Measurements from ENCODE around the gene KIF11. TPM values are rescaled to one million over a fixed set of nuclear protein-coding genes. Genes with fewer than 3 reads are reported as not detected.

The KIF11 gene
- total and polyA plus RNA-seq, 2 of the 13 experiments (the other 11 are each of a cell fraction or from before 2014, with no cell fraction given): 8.7 to 38.4 TPM

GRCh38 chr10:92573091-92573797 is 19.7 kb upstream of the KIF11 start (continued):
- TF ChIP-seq ARNT (IDR thresholded peaks at IDR 0.05): no peak
- 0 out of 2 replicates have a peak, but pooled peaks have one; percentile 66 for TF ChIP-seq ZNF17 (CRISPR knock-in tag; IDR thresholded peaks at IDR 0.05)
- 0 out of 2 replicates have a peak, but pooled peaks have one; percentile 12 for TF ChIP-seq PATZ1 (CRISPR knock-in tag; IDR thresholded peaks at IDR 0.05)
- peak; percentile 44; the same call in 1 of the 2 replicates for TF ChIP-seq REPIN1 (CRISPR knock-in tag; IDR thresholded peaks at IDR 0.05; ENCODE audit: borderline replicate concordance, low read depth)
- TF ChIP-seq SMAD3 (CRISPR knock-in tag; IDR thresholded peaks at IDR 0.05): no peak
- 0 out of 2 replicates have a peak, but pooled peaks have one; percentile 15 for TF ChIP-seq THYN1 (CRISPR knock-in tag; IDR thresholded peaks at IDR 0.05; ENCODE audit: borderline replicate concordance, low read depth)

DNA sequence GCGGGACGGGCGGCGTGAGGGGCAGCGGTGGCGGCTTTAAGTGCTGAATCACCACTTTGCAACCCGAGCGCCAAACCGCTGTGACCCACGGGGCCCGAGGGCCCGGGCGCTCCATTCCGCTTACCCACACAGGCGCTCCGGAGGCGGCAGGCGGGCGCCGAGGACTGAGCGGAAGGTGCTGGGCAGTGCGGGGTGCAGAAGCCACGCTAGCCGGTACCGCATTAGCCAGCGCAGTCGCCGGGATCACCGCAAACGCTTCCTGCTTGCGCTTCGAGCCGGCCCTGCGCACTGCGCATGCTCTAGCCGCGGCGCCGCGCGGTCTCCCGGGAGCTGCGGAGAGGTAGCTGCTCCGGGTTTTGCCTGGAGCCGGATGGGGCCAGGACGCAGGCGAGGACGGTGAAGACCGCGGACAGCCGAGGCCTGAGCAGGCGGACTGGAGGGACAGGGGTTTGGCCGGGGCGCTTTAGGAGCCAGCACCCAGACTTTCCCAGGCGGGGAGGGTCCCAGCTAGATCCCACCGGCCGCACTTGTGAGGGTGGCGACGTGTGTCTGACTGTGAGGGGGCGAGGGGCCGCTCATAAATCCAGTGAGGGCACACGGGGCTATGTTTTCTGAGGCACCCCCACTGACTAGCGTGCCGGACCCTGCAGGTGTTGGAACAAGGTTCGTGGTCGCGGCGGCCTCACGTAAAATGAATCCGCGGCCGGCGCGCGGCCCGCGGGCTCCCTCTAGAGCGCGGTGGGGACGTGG is 19.0 kb upstream of the KIF11 start, which contains the start of gene IDE:
Gene IDE (minus strand): TSS at position 296 of the 750 bp plus-strand sequence. CDS start 74 bp downstream, at position 222.
- ChIA-PET POLR2A (interaction anchor here (0.6 to 5.3 kb wide), 12 partner anchors 9 to 283 kb away, joined by 3 to 71 read pairs (median 4); partner anchors contain the start of genes CPEB3, EXOC6, HHEX and KIF11), CTCF (ENCODE audit: low intra/inter-chr PET ratio, low total read pairs) (interaction anchor here (0.6 to 2.8 kb wide), 2 partner anchors 21 to 57 kb away, joined by 3 to 38 read pairs; no protein-coding TSS in a partner anchor)
- Histone ChIP-seq H3K27me3 (ENCODE audit: control insufficient read depth in 1 of 2, insufficient read depth in 2 of 2, low read length in 2 of 2) (no peaks in the 10 kb centered on the region; a peak in 1 of 5 replicates), H3K9ac (ENCODE audit: insufficient read depth, low read depth, low read length) (peak within 1 kb of the TSS; percentile 95), H3K36me3 (replicated peaks in 1 of 2; ENCODE audit: control insufficient read depth in 1 of 2, insufficient read depth in 2 of 2, low read length in 2 of 2) (peaks cover 0 to 6% of the 10 kb centered on the region in 2 experiments; a peak in 2 of 5 replicates), H3K4me1 (ENCODE audit: insufficient read depth, low read length) (peaks cover 40% of the 10 kb centered on the region), H3K9me3 (ENCODE audit: low read length) (no peaks in the 10 kb centered on the region), H3K4me2 (ENCODE audit: low read depth, low read length) (peak within 1 kb of the TSS; percentile 92), H4K20me1 (ENCODE audit: insufficient read depth, low read length) (no peaks in the 10 kb centered on the region), H3K27ac (ENCODE audit: extremely low read length, insufficient read depth, low read length) (peak within 1 kb of the TSS; percentile 98), H3K4me3 (replicated peaks in 1 of 3; ENCODE audit: insufficient read depth in 1 of 3, low read depth in 2 of 3, low read length in 3 of 3) (peak within 1 kb of the TSS; percentile 69 to 97 (median 96)), H2AFZ (ENCODE audit: low read length) (peak within 1 kb of the TSS; percentile 91), H3K79me2 (ENCODE audit: insufficient read depth, low read length) (peaks cover 41% of the 10 kb centered on the region)
- ATAC-seq (peak; percentile 87), FAIRE-seq (no peak), DNase-seq (ENCODE audit: low spot score) (peak; percentile 80)
- in situ Hi-C loops (cut with HindIII; ENCODE audit: extremely low pct_ligation_motif_present, low pct_unique_long_range_greater_than_20kb) (loop anchor here (5.0 kb wide), 1 partner anchor 52 kb away; no protein-coding TSS in a partner anchor), intact Hi-C loops (cut with micrococcal nuclease; ENCODE audit: unreplicated experiment) (loop anchor here (1.0 to 2.0 kb wide), 2 partner anchors 17 to 57 kb away; no protein-coding TSS in a partner anchor)
- 1% methylated on average over 16 of the region's 80 CpGs for WGBS (ENCODE audit: low lambda C conversion rate)
- TSS peak; percentile 77 for BruUV-seq (replicated peaks)
- peak; percentile 41; the same call in 1 of the 2 replicates for TF ChIP-seq ZSCAN21 (CRISPR knock-in tag; IDR thresholded peaks at IDR 0.05; ENCODE audit: borderline replicate concordance)
- TF ChIP-seq ZNF652 (CRISPR knock-in tag; IDR thresholded peaks at IDR 0.05; ENCODE audit: borderline replicate concordance, low read depth): no peak; the same call in 1 of the 2 replicates
- TF ChIP-seq NFRKB (IDR thresholded peaks at IDR 0.05): no peak
- TF ChIP-seq ZFP36 (IDR thresholded peaks at IDR 0.05; ENCODE audit: borderline replicate concordance, low read depth, low read length, partially characterized antibody): no peak
- peak; percentile 44 for TF ChIP-seq PPARG (CRISPR knock-in tag; conservative IDR thresholded peaks at IDR 0.05)
- 0 out of 2 replicates have a peak, but pooled peaks have one; percentile 75 for TF ChIP-seq ZNF570 (CRISPR knock-in tag; IDR thresholded peaks at IDR 0.05; ENCODE audit: borderline replicate concordance)
- TF ChIP-seq KAT7 (CRISPR knock-in tag; IDR thresholded peaks at IDR 0.05; ENCODE audit: borderline replicate concordance): peak; percentile 85; the same call in 1 of the 2 replicates
- TF ChIP-seq KLF16 (CRISPR knock-in tag; IDR thresholded peaks at IDR 0.05): peak in 1 of 2 experiments; percentile 84; a peak in 1 of 4 replicates
- 0 out of 2 replicates have a peak, but pooled peaks have one; percentile 52 for TF ChIP-seq PAX8 (CRISPR knock-in tag; IDR thresholded peaks at IDR 0.05; ENCODE audit: borderline replicate concordance)
- TF ChIP-seq ZNF382 (CRISPR knock-in tag; IDR thresholded peaks at IDR 0.05; ENCODE audit: borderline replicate concordance): no peak
- peak; percentile 66; the same call in 1 of the 2 replicates for TF ChIP-seq BORCS8-MEF2B (CRISPR knock-in tag; IDR thresholded peaks at IDR 0.05)
- TF ChIP-seq SIX1 (CRISPR knock-in tag; IDR thresholded peaks at IDR 0.05; ENCODE audit: borderline replicate concordance): no peak; the same call in 1 of the 2 replicates
- peak; percentile 82 for TF ChIP-seq GABPB1 (CRISPR knock-in tag; IDR thresholded peaks at IDR 0.05)
- peak; percentile 20; the same call in 1 of the 2 replicates for TF ChIP-seq ZNF841 (CRISPR knock-in tag; IDR thresholded peaks at IDR 0.05; ENCODE audit: borderline replicate concordance)

Measured in HepG2 (cell line).